Measurements from ENCODE around the gene USP17L25. TPM values are rescaled to one million over a fixed set of nuclear protein-coding genes. Genes with fewer than 3 reads are reported as not detected.

The USP17L25 gene
- total RNA-seq: not detected in 2 replicates

GRCh38 chr4:9329611-9330010 is at the start of gene USP17L25:
USP17L25 (plus strand) TSS chr4:9329911; CDS start chr4:9329911, 0 bp downstream.

GRCh38 chr4:9324865-9325264 is 4.8 kb upstream of the USP17L25 start, which contains the start of gene USP17L24:
USP17L24 (plus strand) TSS chr4:9325165; CDS start chr4:9325165, 0 bp downstream.

DNA sequence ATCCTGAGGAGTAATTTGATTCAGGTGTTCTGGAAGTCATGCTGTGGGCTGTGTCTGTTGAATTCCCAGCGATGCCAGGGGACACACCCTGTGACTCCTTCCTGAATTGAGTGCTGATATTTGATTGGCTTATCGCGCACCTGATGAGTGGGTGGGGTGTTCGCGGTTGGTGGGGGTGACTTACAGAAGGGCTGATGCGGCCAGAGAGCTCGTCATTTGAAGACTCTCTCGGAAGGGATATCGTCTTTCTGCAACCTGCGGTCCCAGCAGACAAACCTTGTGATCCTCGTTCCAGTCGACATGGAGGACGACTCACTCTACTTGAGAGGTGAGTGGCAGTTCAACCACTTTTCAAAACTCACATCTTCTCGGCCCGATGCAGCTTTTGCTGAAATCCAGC is 4.6 kb downstream of the USP17L25 start, which contains the start of gene USP17L26:
TSS of gene USP17L26 (plus strand) at position 301 of the 400 bp plus-strand sequence. CDS start at position 301, 0 bp downstream.

DNA sequence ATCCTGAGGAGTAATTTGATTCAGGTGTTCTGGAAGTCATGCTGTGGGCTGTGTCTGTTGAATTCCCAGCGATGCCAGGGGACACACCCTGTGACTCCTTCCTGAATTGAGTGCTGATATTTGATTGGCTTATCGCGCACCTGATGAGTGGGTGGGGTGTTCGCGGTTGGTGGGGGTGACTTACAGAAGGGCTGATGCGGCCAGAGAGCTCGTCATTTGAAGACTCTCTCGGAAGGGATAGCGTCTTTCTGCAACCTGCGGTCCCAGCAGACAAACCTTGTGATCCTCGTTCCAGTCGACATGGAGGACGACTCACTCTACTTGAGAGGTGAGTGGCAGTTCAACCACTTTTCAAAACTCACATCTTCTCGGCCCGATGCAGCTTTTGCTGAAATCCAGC is 9.4 kb downstream of the USP17L25 start, which contains the start of gene USP17L5:
TSS of gene USP17L5 (plus strand) at position 301 of the 400 bp plus-strand sequence. CDS start at position 301, 0 bp downstream.

GRCh38 chr4:9343848-9344247 is 14.1 kb downstream of the USP17L25 start, which contains the start of gene USP17L27:
USP17L27 (plus strand) TSS chr4:9344148; CDS start chr4:9344148, 0 bp downstream.

GRCh38 chr4:9348593-9348992 is 18.9 kb downstream of the USP17L25 start, which contains the start of gene USP17L28:
USP17L28 (plus strand) TSS chr4:9348893; CDS start chr4:9348893, 0 bp downstream.

DNA sequence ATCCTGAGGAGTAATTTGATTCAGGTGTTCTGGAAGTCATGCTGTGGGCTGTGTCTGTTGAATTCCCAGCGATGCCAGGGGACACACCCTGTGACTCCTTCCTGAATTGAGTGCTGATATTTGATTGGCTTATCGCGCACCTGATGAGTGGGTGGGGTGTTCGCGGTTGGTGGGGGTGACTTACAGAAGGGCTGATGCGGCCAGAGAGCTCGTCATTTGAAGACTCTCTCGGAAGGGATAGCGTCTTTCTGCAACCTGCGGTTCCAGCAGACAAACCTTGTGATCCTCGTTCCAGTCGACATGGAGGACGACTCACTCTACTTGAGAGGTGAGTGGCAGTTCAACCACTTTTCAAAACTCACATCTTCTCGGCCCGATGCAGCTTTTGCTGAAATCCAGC is 23.6 kb downstream of the USP17L25 start, which contains the start of gene USP17L29:
TSS of gene USP17L29 (plus strand) at position 301 of the 400 bp plus-strand sequence. CDS start at position 301, 0 bp downstream.

DNA sequence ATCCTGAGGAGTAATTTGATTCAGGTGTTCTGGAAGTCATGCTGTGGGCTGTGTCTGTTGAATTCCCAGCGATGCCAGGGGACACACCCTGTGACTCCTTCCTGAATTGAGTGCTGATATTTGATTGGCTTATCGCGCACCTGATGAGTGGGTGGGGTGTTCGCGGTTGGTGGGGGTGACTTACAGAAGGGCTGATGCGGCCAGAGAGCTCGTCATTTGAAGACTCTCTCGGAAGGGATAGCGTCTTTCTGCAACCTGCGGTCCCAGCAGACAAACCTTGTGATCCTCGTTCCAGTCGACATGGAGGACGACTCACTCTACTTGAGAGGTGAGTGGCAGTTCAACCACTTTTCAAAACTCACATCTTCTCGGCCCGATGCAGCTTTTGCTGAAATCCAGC is 33.1 kb downstream of the USP17L25 start, which contains the start of gene USP17L30:
TSS of gene USP17L30 (plus strand) at position 301 of the 400 bp plus-strand sequence. CDS start at position 301, 0 bp downstream.

Other genes with a start within 250 kb of the USP17L25 start
- not detected in 2 replicates for gene FAM90A26, start 159.5 kb upstream of the USP17L25 start, total RNA-seq
- gene USP17L10, start 119.3 kb upstream of the USP17L25 start, total RNA-seq: not detected in 2 replicates
- gene USP17L11, start 114.5 kb upstream of the USP17L25 start, total RNA-seq: not detected in 2 replicates
- not detected in 2 replicates for gene USP17L12, start 109.8 kb upstream of the USP17L25 start, total RNA-seq
- gene USP17L13, start 105.0 kb upstream of the USP17L25 start, total RNA-seq: not detected in 2 replicates
- not detected in 2 replicates for gene USP17L15, start 95.5 kb upstream of the USP17L25 start, total RNA-seq
- not detected in 2 replicates for gene USP17L17, start 86.0 kb upstream of the USP17L25 start, total RNA-seq
- not detected in 2 replicates for gene USP17L18, start 81.3 kb upstream of the USP17L25 start, total RNA-seq
- gene USP17L19, start 76.5 kb upstream of the USP17L25 start, total RNA-seq: not detected in 2 replicates
- gene USP17L20, start 71.8 kb upstream of the USP17L25 start, total RNA-seq: not detected in 2 replicates
- not detected in 2 replicates for gene USP17L21, start 67.0 kb upstream of the USP17L25 start, total RNA-seq
- not detected in 2 replicates for gene USP17L22, start 62.3 kb upstream of the USP17L25 start, total RNA-seq
- gene USP17L24, start 4.7 kb upstream of the USP17L25 start, total RNA-seq: not detected in 2 replicates
- not detected in 2 replicates for gene USP17L26, start 4.7 kb downstream of the USP17L25 start, total RNA-seq
- not detected in 2 replicates for gene USP17L5, start 9.5 kb downstream of the USP17L25 start, total RNA-seq
- not detected in 2 replicates for gene USP17L27, start 14.2 kb downstream of the USP17L25 start, total RNA-seq
- not detected in 2 replicates for gene USP17L28, start 19.0 kb downstream of the USP17L25 start, total RNA-seq
- gene USP17L29, start 23.7 kb downstream of the USP17L25 start, total RNA-seq: not detected in 2 replicates
- not detected in 2 replicates for gene USP17L30, start 33.2 kb downstream of the USP17L25 start, total RNA-seq
- not detected in 2 replicates for gene DEFB131A, start 114.5 kb downstream of the USP17L25 start, total RNA-seq

All from articular chondrocyte of knee joint (primary cell).